H9 (cell line): Measurements from ENCODE around the gene TEX35. TPM values are rescaled to one million over a fixed set of nuclear protein-coding genes. Genes with fewer than 3 reads are reported as not detected.

Source experiments
- DNase-seq: peaks from one replicate; pipeline ENCODE4 v3.0.0-alpha.2; 2017
- H2AFZ ChIP-seq: one replicate; pipeline ENCODE4 v1.6.1; 2013; ENCODE audit warnings: mild to moderate bottlenecking, low read length, control low read depth, moderate library complexity
- H2AK5ac ChIP-seq: 2 replicates; pipeline ENCODE4 v1.6.1; 2013; ENCODE audit warnings: low read length, control low read depth, mixed read lengths; ENCODE audit not compliant: insufficient read length
- H2BK120ac ChIP-seq: one replicate; pipeline ENCODE4 v1.6.1; 2013; ENCODE audit warnings: low read depth, mild to moderate bottlenecking, low read length, control low read depth, inconsistent platforms; ENCODE audit not compliant: poor library complexity, severe bottlenecking
- H2BK12ac ChIP-seq: 2 replicates; pipeline ENCODE4 v1.6.1; 2013; ENCODE audit warnings: low read length, control low read depth, mixed read lengths, low read depth; ENCODE audit not compliant: insufficient read length
- H2BK15ac ChIP-seq: 2 replicates; pipeline ENCODE4 v1.6.1; 2013; ENCODE audit warnings: low read depth, low read length, control low read depth
- H2BK20ac ChIP-seq: one replicate; pipeline ENCODE4 v1.6.1; 2013; ENCODE audit warnings: low read depth, mild to moderate bottlenecking, low read length, control low read depth, inconsistent platforms; ENCODE audit not compliant: poor library complexity, severe bottlenecking
- H2BK5ac ChIP-seq: 2 replicates; pipeline ENCODE4 v1.6.1; 2013; ENCODE audit warnings: low read length, control low read depth, mixed read lengths; ENCODE audit not compliant: insufficient read length
- H3K14ac ChIP-seq: 2 replicates; pipeline ENCODE4 v1.6.1; 2013; ENCODE audit warnings: low read length, control low read depth; ENCODE audit not compliant: insufficient read depth
- H3K18ac ChIP-seq: 2 replicates; pipeline ENCODE4 v1.6.1; 2013; ENCODE audit warnings: low read depth, mild to moderate bottlenecking, mixed read lengths, low read length, control low read depth; ENCODE audit not compliant: insufficient read length
- H3K23ac ChIP-seq: 2 replicates; pipeline ENCODE4 v1.6.1; 2013; ENCODE audit warnings: low read length, control low read depth, mixed read lengths, low read depth; ENCODE audit not compliant: insufficient read length
- H3K23me2 ChIP-seq: 2 replicates; pipeline ENCODE4 v1.6.1; 2013; ENCODE audit warnings: low read depth, mild to moderate bottlenecking, mixed read lengths, low read length, control low read depth; ENCODE audit not compliant: insufficient read length, poor library complexity, severe bottlenecking
- H3K27ac ChIP-seq: 2 replicates; pipeline ENCODE4 v1.5.1; 2013; ENCODE audit warnings: low read length, control low read depth, mixed read lengths, low read depth; ENCODE audit not compliant: insufficient read length
- H3K27me3 ChIP-seq: 2 replicates; pipeline ENCODE4 v1.6.1; 2013; ENCODE audit warnings: low read length, control low read depth, inconsistent platforms; ENCODE audit not compliant: insufficient read depth
- H3K4ac ChIP-seq: 2 replicates; pipeline ENCODE4 v1.6.1; 2013; ENCODE audit warnings: low read depth, mild to moderate bottlenecking, control low read depth, inconsistent platforms, low read length, moderate library complexity
- H3K4me1 ChIP-seq: 2 replicates; pipeline ENCODE4 v1.6.1; 2013; ENCODE audit warnings: low read length, control low read depth, inconsistent platforms; ENCODE audit not compliant: insufficient read depth
- H3K4me2 ChIP-seq: 2 replicates; pipeline ENCODE4 v1.6.1; 2013; ENCODE audit warnings: low read length, control low read depth, mixed read lengths; ENCODE audit not compliant: insufficient read length, insufficient read depth
- H3K56ac ChIP-seq: 2 replicates; pipeline ENCODE4 v1.6.1; 2013; ENCODE audit warnings: low read depth, mild to moderate bottlenecking, mixed read lengths, low read length, control low read depth; ENCODE audit not compliant: insufficient read length
- H3K79me1 ChIP-seq: 2 replicates; pipeline ENCODE4 v1.6.1; 2013; ENCODE audit warnings: low read depth, mild to moderate bottlenecking, moderate library complexity, low read length, control low read depth, inconsistent platforms; ENCODE audit not compliant: insufficient read depth, poor library complexity, severe bottlenecking
- H3K79me2 ChIP-seq: 2 replicates; pipeline ENCODE4 v1.6.1; 2013; ENCODE audit warnings: low read length, control low read depth, inconsistent platforms; ENCODE audit not compliant: insufficient read depth
- H3K9ac ChIP-seq: 2 replicates; pipeline ENCODE4 v1.6.1; 2013; ENCODE audit warnings: low read length, control low read depth, mixed read lengths; ENCODE audit not compliant: insufficient read length; ENCODE audit errors: extremely low read depth
- H3K9me3 ChIP-seq: one replicate; pipeline ENCODE4 v1.6.1; 2013; ENCODE audit warnings: low read depth, low read length, inconsistent platforms; ENCODE audit not compliant: control insufficient read depth
- H3T11ph ChIP-seq: one replicate; pipeline ENCODE4 v1.6.1; 2013; ENCODE audit warnings: mild to moderate bottlenecking, low read length, control low read depth, inconsistent platforms
- H4K20me1 ChIP-seq: one replicate; pipeline ENCODE4 v1.6.1; 2013; ENCODE audit not compliant: control insufficient read depth, insufficient read length, insufficient read depth
- H4K5ac ChIP-seq: 2 replicates; pipeline ENCODE4 v1.6.1; 2013; ENCODE audit warnings: low read depth, mild to moderate bottlenecking, mixed read lengths, low read length, control low read depth; ENCODE audit not compliant: insufficient read length
- H4K8ac ChIP-seq: replicated peaks from 2 replicates; pipeline ENCODE4 v1.6.1; 2013; ENCODE audit warnings: low read length, control low read depth, mixed read lengths, low read depth; ENCODE audit not compliant: insufficient read length
- H4K91ac ChIP-seq: 2 replicates; pipeline ENCODE4 v1.6.1; 2013; ENCODE audit warnings: low read depth, mild to moderate bottlenecking, moderate library complexity, mixed read lengths, low read length, control low read depth; ENCODE audit not compliant: insufficient read length
- H3K27ac Mint-ChIP-seq, 3 experiments: 2 replicates in 2 of 3; 3 replicates in 1 of 3; pipeline ENCODE4 v1.8.0; 2020 to 2021; ENCODE audit warnings: mixed read lengths in 3 of 3, mild to moderate bottlenecking in 1 of 3, moderate library complexity in 1 of 3
- H3K27me3 Mint-ChIP-seq: 2 replicates; pipeline ENCODE4 v1.8.0; 2021; ENCODE audit warnings: low read depth, mild to moderate bottlenecking, moderate library complexity, mixed read lengths
- H3K36me3 Mint-ChIP-seq, 3 experiments: 2 replicates in 2 of 3; 3 replicates in 1 of 3; pipeline ENCODE4 v1.8.0; 2020 to 2021; ENCODE audit warnings: low read depth in 3 of 3, mixed read lengths in 3 of 3; ENCODE audit not compliant: insufficient read depth in 1 of 3
- H3K4me1 Mint-ChIP-seq, 2 experiments: 2 replicates each; pipeline ENCODE4 v1.8.0; 2020; ENCODE audit warnings: mixed read lengths in 2 of 2
- H3K4me3 Mint-ChIP-seq, 2 experiments: 2 replicates in 1 of 2; 3 replicates in 1 of 2; pipeline ENCODE4 v1.8.0; 2020 to 2021; ENCODE audit warnings: mild to moderate bottlenecking in 2 of 2, mixed read lengths in 2 of 2, moderate library complexity in 1 of 2
- H3K9me3 Mint-ChIP-seq, 2 experiments: 2 replicates in 1 of 2; 3 replicates in 1 of 2; pipeline ENCODE4 v1.8.0; 2020; ENCODE audit warnings: mild to moderate bottlenecking in 2 of 2, mixed read lengths in 2 of 2, moderate library complexity in 1 of 2
- WGBS: extraction: QIAGEN DNeasy Blood & Tissue Kit; methylation state at CpG from one replicate; pipeline ENCODE4 v1.1.7; 2013; ENCODE audit warnings: missing lambda C conversion rate, low lambda C conversion rate, mixed read lengths; ENCODE audit not compliant: insufficient read length; ENCODE audit errors: extremely low coverage; 5-methylcytosine and 5-hydroxymethylcytosine counted together
- total RNA-seq: library from RNA; stranded (reverse); gene quantifications from 2 replicates; pipeline ENCODE4 v1.2.1, GENCODE V29; 2021
- TF ChIP-seq, protein P1 (sequence below): fragments of 200-600 bp; sonication (generic); conservative IDR thresholded peaks from 3 replicates; pipeline ENCODE4 v1.8.0; 2021; ENCODE audit warnings: antibody characterized with exemption, mild to moderate bottlenecking

TEX35 gene
- total RNA-seq, 1 experiment from 2014 or later, result not detected

DNA sequence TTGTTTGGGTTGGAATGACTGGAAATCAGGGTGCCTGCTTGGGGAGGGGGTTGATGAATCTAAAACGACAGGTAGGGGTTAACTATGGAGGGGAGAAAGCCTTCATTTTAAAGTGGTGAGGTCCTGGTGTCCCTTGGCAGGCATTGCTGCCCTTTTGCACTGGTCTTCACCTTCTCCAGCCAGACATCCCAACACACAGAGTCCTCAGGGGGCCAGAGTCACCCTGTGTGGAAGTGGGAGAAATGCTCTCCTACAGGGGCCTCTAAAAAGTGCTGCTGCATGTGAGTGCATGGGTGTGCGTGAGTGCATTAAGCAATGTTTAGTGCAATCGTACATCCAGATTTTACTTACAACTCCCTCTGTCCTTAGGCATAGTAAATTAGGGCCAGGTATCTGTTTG, 39.0 kb downstream of the TEX35 start:
- H3K27ac ChIP-seq, result no peak overlapping the region
- Mint-ChIP-seq H3K4me1 (no peaks in the 10 kb centered on the region), H3K4me3 (no peak overlapping the region), H3K27me3 (no peaks in the 10 kb centered on the region), H3K27ac (peak overlapping the region in 1 of 3 experiments; percentile 55; a peak in 1 of 7 replicates), H3K9me3 (peaks cover 22 to 26% of the 10 kb centered on the region in 2 experiments), H3K36me3 (peaks cover 9 to 24% (median 14%) of the 10 kb centered on the region in 3 experiments; a peak in 6 of 7 replicates)
- H2BK120ac ChIP-seq, result no peak overlapping the region
- H3K79me1 ChIP-seq, result no peaks in the 10 kb centered on the region
- no peak overlapping the region for H2BK15ac ChIP-seq
- no peaks in the 10 kb centered on the region for H3K4me1 ChIP-seq
- no peak overlapping the region for H4K5ac ChIP-seq
- WGBS, result no CpG with 5 or more reads among the region's 3 CpGs
- TF ChIP-seq, protein P1, sequence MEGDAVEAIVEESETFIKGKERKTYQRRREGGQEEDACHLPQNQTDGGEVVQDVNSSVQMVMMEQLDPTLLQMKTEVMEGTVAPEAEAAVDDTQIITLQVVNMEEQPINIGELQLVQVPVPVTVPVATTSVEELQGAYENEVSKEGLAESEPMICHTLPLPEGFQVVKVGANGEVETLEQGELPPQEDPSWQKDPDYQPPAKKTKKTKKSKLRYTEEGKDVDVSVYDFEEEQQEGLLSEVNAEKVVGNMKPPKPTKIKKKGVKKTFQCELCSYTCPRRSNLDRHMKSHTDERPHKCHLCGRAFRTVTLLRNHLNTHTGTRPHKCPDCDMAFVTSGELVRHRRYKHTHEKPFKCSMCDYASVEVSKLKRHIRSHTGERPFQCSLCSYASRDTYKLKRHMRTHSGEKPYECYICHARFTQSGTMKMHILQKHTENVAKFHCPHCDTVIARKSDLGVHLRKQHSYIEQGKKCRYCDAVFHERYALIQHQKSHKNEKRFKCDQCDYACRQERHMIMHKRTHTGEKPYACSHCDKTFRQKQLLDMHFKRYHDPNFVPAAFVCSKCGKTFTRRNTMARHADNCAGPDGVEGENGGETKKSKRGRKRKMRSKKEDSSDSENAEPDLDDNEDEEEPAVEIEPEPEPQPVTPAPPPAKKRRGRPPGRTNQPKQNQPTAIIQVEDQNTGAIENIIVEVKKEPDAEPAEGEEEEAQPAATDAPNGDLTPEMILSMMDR, result no peak
- H2BK5ac ChIP-seq, result no peak overlapping the region
- H3K4ac ChIP-seq, result no peak overlapping the region
- H3T11ph ChIP-seq, result no peak overlapping the region
- H2BK20ac ChIP-seq, result no peak overlapping the region
- DNase-seq, result no peak
- H2AK5ac ChIP-seq, result no peak overlapping the region
- H3K23ac ChIP-seq, result no peak overlapping the region
- H3K27me3 ChIP-seq, result no peaks in the 10 kb centered on the region
- no peak overlapping the region for H3K9ac ChIP-seq
- H3K56ac ChIP-seq, result no peak overlapping the region
- H2AFZ ChIP-seq, result no peak overlapping the region
- no peak overlapping the region for H2BK12ac ChIP-seq
- no peak overlapping the region for H3K18ac ChIP-seq
- H3K23me2 ChIP-seq, result no peaks in the 10 kb centered on the region
- H3K14ac ChIP-seq, result no peak overlapping the region
- H4K8ac ChIP-seq, result no peak overlapping the region
- H3K9me3 ChIP-seq, result no peaks in the 10 kb centered on the region
- H3K4me2 ChIP-seq, result no peak overlapping the region
- H4K91ac ChIP-seq, result no peak overlapping the region
- H3K79me2 ChIP-seq, result no peaks in the 10 kb centered on the region
- H4K20me1 ChIP-seq, result no peaks in the 10 kb centered on the region
